ENCODE results near the gene CDH23.

DNA sequence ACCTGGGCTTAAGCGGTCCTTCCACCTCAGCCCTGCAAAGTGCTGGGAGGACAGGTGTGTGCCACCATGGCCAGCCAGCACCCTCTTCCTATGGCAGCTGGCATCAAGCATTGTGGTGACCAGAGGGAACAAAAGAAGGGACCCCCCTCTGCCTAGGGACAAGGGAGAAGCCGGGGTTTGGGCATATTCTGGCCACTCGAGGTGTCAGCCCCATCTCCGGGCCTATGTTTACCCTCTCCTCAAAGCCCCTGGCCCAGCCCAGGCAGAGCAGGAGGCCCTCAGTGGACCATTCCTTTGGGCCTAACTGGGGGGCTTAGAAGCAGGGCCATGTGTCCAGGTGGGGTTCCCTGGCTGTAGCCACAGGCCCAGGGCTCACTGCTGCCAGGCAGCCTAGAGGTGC lies 352.7 kb downstream of the CDH23 start:
- TF ChIP-seq GATA2 (IDR thresholded peaks at IDR 0.05; ENCODE audit: low read depth, low read length) (no peak), GATA3 (IDR thresholded peaks at IDR 0.05; ENCODE audit: low read depth, low read length) (no peak)

Data from SH-SY5Y (cell line).